Fibroblast of lung (primary cell): ENCODE results near the gene CLDN14.

Source experiments
- CTCF ChIP-seq, 2 donors: IDR thresholded peaks in 1 of 2; conservative IDR thresholded peaks in 1 of 2; 1 replicate in 1 of 2; 2 replicates in 1 of 2; pipeline ENCODE4 v1.5.1; 2011 to 2012; ENCODE audit warnings: low read length in 2 of 2, control low read depth in 1 of 2, inconsistent platforms in 1 of 2, low read depth in 1 of 2, mild to moderate bottlenecking in 1 of 2
- EZH2 ChIP-seq: IDR thresholded peaks from 2 replicates; pipeline ENCODE4 v1.5.1; 2012; ENCODE audit warnings: low read length, control low read depth, mild to moderate bottlenecking; ENCODE audit errors: missing control alignments

DNA sequence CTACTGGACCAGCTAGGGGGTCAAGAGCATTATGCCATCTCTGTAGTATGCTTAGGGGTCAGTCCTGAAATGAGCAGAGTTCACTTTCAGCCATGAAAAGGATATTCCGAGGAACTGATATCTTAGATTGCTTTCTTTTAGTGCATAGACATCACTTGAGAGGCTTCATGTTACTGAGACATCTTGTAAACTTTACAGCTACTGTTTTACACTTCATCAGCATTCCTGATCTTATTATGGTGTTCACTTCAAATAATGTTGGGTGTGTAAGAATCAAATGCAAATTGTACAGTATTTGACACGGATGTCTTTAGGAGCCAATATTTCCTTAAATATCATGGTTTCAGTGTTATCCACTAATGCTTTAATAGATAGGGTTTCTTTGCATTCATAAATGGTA is 22.4 kb upstream of the CLDN14 start:
- TF ChIP-seq EZH2 (no peak), CTCF (conservative IDR thresholded peaks at IDR 0.05 in 1 of 2, IDR thresholded peaks at IDR 0.05 in 1 of 2; ENCODE audit: low read depth in 1 of 2, low read length in 2 of 2) (no peak)
